GM21423 (cell line): ENCODE measurements around the gene ATP1A4.

Source experiments
- ATAC-seq: cut with Tn5 transposase; IDR thresholded peaks from one replicate; pipeline ENCODE4 v1.9.1; 2021; ENCODE audit warnings: mild to moderate bottlenecking, moderate library complexity; ENCODE audit not compliant: unreplicated experiment

Gene ATP1A4

GRCh38 chr1:160204526-160205241 is 53.3 kb downstream of the ATP1A4 start:
- ATAC-seq = peak; percentile 57

- ATAC-seq = peak; percentile 42
Measured at GRCh38 chr1:160205242-160206035, 54.0 kb downstream of the ATP1A4 start, which contains the start of gene PEA15. TSS of gene PEA15 (plus strand) at chr1:160205384. CDS start at chr1:160211545, 6,161 bp downstream.

- no peak for ATAC-seq
Measured at GRCh38 chr1:160206036-160206389, 54.6 kb downstream of the ATP1A4 start.

- no peak for ATAC-seq
Measured at GRCh38 chr1:160206421-160207117, 55.2 kb downstream of the ATP1A4 start.

GRCh38 chr1:160207118-160207650 is 55.8 kb downstream of the ATP1A4 start:
- no peak for ATAC-seq

- no peak for ATAC-seq
Measured at GRCh38 chr1:160207771-160208556, 56.6 kb downstream of the ATP1A4 start.

GRCh38 chr1:160208557-160209320 is 57.3 kb downstream of the ATP1A4 start:
- no peak for ATAC-seq

GRCh38 chr1:160209321-160210046 is 58.1 kb downstream of the ATP1A4 start:
- no peak for ATAC-seq

GRCh38 chr1:160210561-160210960 is 59.2 kb downstream of the ATP1A4 start:
- ATAC-seq = no peak

GRCh38 chr1:160211046-160211790 is 59.8 kb downstream of the ATP1A4 start:
- ATAC-seq = no peak

- ATAC-seq = no peak
Measured at GRCh38 chr1:160214481-160215140, 63.2 kb downstream of the ATP1A4 start.

GRCh38 chr1:160216301-160216700 is 64.9 kb downstream of the ATP1A4 start:
- ATAC-seq = no peak

GRCh38 chr1:160217481-160218051 is 66.2 kb downstream of the ATP1A4 start:
- ATAC-seq = no peak

GRCh38 chr1:160219062-160219929 is 67.9 kb downstream of the ATP1A4 start:
- ATAC-seq = no peak

GRCh38 chr1:160220301-160220700 is 68.9 kb downstream of the ATP1A4 start:
- ATAC-seq = no peak

GRCh38 chr1:160221089-160221488 is 69.7 kb downstream of the ATP1A4 start:
- ATAC-seq = no peak

GRCh38 chr1:160222546-160222945 is 71.1 kb downstream of the ATP1A4 start:
- no peak for ATAC-seq
